ENCODE measurements around the gene PRICKLE2. TPM values are rescaled to one million over a fixed set of nuclear protein-coding genes. Genes with fewer than 3 reads are reported as not detected.

Gene PRICKLE2
- total and polyA plus RNA-seq, 4 donors: 0.89 to 8.0 (median 3.2) TPM

DNA sequence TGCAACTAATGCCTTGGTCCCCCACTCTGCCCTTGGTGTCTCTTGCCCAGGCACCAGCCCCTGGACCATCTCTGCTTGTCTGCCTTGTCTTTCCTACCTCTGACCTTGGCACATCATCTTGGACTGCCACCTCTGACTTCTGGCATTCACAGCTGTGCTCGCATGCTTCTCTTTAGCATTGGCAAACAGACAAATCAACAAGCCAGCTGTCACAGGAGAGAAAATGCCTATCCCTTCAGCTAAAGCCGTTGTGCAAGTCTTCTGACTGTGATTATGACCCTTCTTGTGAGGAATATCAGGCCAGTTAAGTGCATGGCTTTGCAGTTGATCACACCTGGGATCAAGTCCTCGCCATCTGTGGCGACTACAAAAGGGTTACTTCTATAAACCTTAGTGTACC, 84.6 kb downstream of the PRICKLE2 start:
- Histone ChIP-seq H3K4me3 (ENCODE audit: low read depth in 1 of 3, low read length in 3 of 3) (no peak overlapping the region), H3K27me3 (ENCODE audit: control insufficient read depth in 4 of 4, insufficient read depth in 4 of 4, low read length in 3 of 4) (no peaks in the 10 kb centered on the region), H3K9me3 (ENCODE audit: control insufficient read depth in 4 of 4, low read length in 3 of 4) (no peaks in the 10 kb centered on the region), H3K4me1 (ENCODE audit: control insufficient read depth in 4 of 4, insufficient read depth in 4 of 4, low read length in 3 of 4) (no peaks in the 10 kb centered on the region), H3K36me3 (ENCODE audit: control insufficient read depth in 4 of 4, insufficient read depth in 3 of 4, low read depth in 1 of 4, low read length in 3 of 4) (no peaks in the 10 kb centered on the region), H3K9ac (ENCODE audit: low read depth in 1 of 2, low read length in 2 of 2) (no peak overlapping the region), H3K27ac (ENCODE audit: low read depth in 1 of 2, low read length in 2 of 2) (no peak overlapping the region)
- TF ChIP-seq YY1 (IDR thresholded peaks at IDR 0.05) (no peak), RXRA (IDR thresholded peaks at IDR 0.05) (no peak)
- 86% methylated on average over 4 of the region's 4 CpGs for whole genome bisulfite sequencing
- no peak for DNase-seq (ENCODE audit: low spot score)

DNA sequence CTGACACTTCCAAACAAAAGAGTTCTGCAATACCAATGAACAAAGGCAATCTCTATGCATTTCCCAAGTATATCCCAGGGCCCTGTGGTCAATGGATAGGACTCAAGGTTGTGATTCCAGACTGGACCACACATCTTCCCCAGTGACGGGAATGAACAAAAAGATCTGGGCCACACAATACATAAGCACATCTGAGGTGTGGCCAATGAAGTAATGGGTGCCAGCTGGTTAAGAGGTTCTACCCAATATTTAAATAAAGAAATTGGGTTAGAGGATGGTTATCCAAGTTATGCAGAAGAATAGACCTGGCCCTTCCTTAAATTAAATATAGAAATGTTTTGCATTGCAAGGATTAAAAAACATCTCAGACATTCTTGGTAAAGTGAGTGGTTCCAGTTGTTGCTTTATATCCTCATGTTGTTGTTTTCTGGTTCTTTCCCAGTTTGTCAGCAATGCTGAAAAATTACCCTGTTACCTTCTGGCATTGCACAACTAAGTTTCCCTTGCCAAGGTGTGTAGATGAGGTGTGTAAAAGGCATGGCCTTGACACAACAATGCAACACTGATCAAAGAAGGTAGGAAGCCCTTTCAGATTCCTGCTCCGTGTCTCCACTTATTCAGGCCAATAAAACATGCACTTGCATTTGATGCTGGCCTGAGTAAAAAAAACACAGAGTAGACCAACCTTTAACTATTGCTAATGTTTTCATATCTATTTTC, 86.5 kb downstream of the PRICKLE2 start:
- Histone ChIP-seq H3K9me3 (ENCODE audit: control insufficient read depth in 4 of 4, low read length in 3 of 4) (no peaks in the 10 kb centered on the region), H3K9ac (ENCODE audit: low read depth in 1 of 2, low read length in 2 of 2) (no peak overlapping the region), H3K4me3 (ENCODE audit: low read depth in 1 of 3, low read length in 3 of 3) (no peak overlapping the region), H3K27me3 (ENCODE audit: control insufficient read depth in 4 of 4, insufficient read depth in 4 of 4, low read length in 3 of 4) (no peaks in the 10 kb centered on the region), H3K4me1 (ENCODE audit: control insufficient read depth in 4 of 4, insufficient read depth in 4 of 4, low read length in 3 of 4) (no peaks in the 10 kb centered on the region), H3K36me3 (ENCODE audit: control insufficient read depth in 4 of 4, insufficient read depth in 3 of 4, low read depth in 1 of 4, low read length in 3 of 4) (no peaks in the 10 kb centered on the region), H3K27ac (ENCODE audit: low read depth in 1 of 2, low read length in 2 of 2) (no peak overlapping the region)
- DNase-seq (ENCODE audit: low spot score): no peak
- no peak for TF ChIP-seq GABPA (IDR thresholded peaks at IDR 0.05 in 1 of 2, conservative IDR thresholded peaks at IDR 0.05 in 1 of 2)
- no peak for TF ChIP-seq FOXA2 (IDR thresholded peaks at IDR 0.05)
- TF ChIP-seq NR2F2 (IDR thresholded peaks at IDR 0.05): no peak
- TF ChIP-seq, protein P1, sequence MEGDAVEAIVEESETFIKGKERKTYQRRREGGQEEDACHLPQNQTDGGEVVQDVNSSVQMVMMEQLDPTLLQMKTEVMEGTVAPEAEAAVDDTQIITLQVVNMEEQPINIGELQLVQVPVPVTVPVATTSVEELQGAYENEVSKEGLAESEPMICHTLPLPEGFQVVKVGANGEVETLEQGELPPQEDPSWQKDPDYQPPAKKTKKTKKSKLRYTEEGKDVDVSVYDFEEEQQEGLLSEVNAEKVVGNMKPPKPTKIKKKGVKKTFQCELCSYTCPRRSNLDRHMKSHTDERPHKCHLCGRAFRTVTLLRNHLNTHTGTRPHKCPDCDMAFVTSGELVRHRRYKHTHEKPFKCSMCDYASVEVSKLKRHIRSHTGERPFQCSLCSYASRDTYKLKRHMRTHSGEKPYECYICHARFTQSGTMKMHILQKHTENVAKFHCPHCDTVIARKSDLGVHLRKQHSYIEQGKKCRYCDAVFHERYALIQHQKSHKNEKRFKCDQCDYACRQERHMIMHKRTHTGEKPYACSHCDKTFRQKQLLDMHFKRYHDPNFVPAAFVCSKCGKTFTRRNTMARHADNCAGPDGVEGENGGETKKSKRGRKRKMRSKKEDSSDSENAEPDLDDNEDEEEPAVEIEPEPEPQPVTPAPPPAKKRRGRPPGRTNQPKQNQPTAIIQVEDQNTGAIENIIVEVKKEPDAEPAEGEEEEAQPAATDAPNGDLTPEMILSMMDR (IDR thresholded peaks at IDR 0.05; ENCODE audit: low read depth, low read length, missing input control): no peak
- TF ChIP-seq HNF4A (conservative IDR thresholded peaks at IDR 0.05): no peak
- TF ChIP-seq RAD21 (IDR thresholded peaks at IDR 0.05): no peak
- TF ChIP-seq SP1 (IDR thresholded peaks at IDR 0.05): no peak
- TF ChIP-seq, protein P2, sequence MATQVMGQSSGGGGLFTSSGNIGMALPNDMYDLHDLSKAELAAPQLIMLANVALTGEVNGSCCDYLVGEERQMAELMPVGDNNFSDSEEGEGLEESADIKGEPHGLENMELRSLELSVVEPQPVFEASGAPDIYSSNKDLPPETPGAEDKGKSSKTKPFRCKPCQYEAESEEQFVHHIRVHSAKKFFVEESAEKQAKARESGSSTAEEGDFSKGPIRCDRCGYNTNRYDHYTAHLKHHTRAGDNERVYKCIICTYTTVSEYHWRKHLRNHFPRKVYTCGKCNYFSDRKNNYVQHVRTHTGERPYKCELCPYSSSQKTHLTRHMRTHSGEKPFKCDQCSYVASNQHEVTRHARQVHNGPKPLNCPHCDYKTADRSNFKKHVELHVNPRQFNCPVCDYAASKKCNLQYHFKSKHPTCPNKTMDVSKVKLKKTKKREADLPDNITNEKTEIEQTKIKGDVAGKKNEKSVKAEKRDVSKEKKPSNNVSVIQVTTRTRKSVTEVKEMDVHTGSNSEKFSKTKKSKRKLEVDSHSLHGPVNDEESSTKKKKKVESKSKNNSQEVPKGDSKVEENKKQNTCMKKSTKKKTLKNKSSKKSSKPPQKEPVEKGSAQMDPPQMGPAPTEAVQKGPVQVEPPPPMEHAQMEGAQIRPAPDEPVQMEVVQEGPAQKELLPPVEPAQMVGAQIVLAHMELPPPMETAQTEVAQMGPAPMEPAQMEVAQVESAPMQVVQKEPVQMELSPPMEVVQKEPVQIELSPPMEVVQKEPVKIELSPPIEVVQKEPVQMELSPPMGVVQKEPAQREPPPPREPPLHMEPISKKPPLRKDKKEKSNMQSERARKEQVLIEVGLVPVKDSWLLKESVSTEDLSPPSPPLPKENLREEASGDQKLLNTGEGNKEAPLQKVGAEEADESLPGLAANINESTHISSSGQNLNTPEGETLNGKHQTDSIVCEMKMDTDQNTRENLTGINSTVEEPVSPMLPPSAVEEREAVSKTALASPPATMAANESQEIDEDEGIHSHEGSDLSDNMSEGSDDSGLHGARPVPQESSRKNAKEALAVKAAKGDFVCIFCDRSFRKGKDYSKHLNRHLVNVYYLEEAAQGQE (IDR thresholded peaks at IDR 0.05): no peak
- WGBS: 85% methylated on average over 2 of the region's 2 CpGs

DNA sequence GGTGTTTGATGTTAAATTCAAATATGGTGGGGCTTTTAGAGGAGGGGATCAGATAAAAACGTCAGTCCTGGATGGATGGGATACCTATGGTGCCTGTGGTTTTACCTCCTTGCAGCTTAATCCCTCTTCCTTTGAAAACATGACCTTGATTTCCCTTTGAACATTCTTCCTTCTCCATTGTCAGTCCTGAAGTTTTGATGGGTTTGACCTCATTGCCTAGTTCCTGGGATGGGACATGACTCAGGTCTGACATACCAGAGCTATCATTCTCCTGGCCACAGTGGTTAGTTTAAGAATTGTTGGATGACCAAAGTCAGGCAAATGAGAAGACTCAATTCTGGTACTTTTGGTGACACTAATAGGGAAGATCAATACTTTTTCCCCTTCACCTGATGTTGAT, 87.2 kb downstream of the PRICKLE2 start:
- Histone ChIP-seq H3K4me1 (ENCODE audit: control insufficient read depth in 4 of 4, insufficient read depth in 4 of 4, low read length in 3 of 4) (no peaks in the 10 kb centered on the region), H3K4me3 (ENCODE audit: low read depth in 1 of 3, low read length in 3 of 3) (no peak overlapping the region), H3K27me3 (ENCODE audit: control insufficient read depth in 4 of 4, insufficient read depth in 4 of 4, low read length in 3 of 4) (no peaks in the 10 kb centered on the region), H3K9ac (ENCODE audit: low read depth in 1 of 2, low read length in 2 of 2) (no peak overlapping the region), H3K9me3 (ENCODE audit: control insufficient read depth in 4 of 4, low read length in 3 of 4) (no peaks in the 10 kb centered on the region), H3K36me3 (ENCODE audit: control insufficient read depth in 4 of 4, insufficient read depth in 3 of 4, low read depth in 1 of 4, low read length in 3 of 4) (no peaks in the 10 kb centered on the region), H3K27ac (ENCODE audit: low read depth in 1 of 2, low read length in 2 of 2) (no peak overlapping the region)
- no peak for DNase-seq (ENCODE audit: low spot score)
- TF ChIP-seq, protein P1 (IDR thresholded peaks at IDR 0.05; ENCODE audit: low read depth, low read length, missing input control): no peak
- TF ChIP-seq FOXA2 (IDR thresholded peaks at IDR 0.05) (no peak), RXRA (IDR thresholded peaks at IDR 0.05) (no peak)
- WGBS: 62% methylated on average over 1 of the region's 1 CpG

All from liver (tissue), 9 donors.